Measurements from ENCODE around the gene WNT5B.

WNT5B gene

DNA sequence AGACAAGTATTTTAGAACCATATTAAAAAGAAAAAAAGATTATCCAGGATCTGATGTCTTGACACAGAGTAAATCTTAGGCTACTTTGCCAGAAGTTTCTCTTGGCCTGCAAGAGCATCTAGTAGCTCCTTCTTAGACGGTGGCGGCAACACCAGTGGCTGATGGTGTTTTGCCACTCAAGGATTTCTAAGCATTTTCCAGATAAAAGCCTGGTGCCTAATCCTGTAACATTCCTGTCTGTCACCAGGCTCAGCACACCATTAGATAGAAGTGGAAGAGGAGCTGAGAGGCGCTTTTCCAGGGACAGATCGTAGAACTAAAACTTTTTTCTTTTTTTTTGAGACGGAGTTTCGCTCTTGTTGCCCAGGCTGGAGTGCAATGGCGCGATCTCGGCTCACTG is 14.0 kb downstream of the WNT5B start:
- H4K8ac ChIP-seq (ENCODE audit: low read depth, low read length), result no peak overlapping the region
- peaks cover 21 to 31% of the 10 kb centered on the region in 2 experiments for H3K36me3 ChIP-seq (ENCODE audit: control insufficient read depth in 1 of 2, insufficient read depth in 2 of 2, low read length in 2 of 2)
- H2AFZ ChIP-seq (ENCODE audit: insufficient read depth, low read length, poor library complexity), result no peak overlapping the region
- H3K4ac ChIP-seq (ENCODE audit: low read depth, low read length), result no peak overlapping the region
- H3K4me2 ChIP-seq (ENCODE audit: low read length), result no peak overlapping the region
- H3K79me2 ChIP-seq (ENCODE audit: control insufficient read depth, insufficient read depth, low read length, poor library complexity), result no peaks in the 10 kb centered on the region
- H3K27me3 ChIP-seq (ENCODE audit: insufficient read depth, low read length), result no peaks in the 10 kb centered on the region
- no peak overlapping the region for H3K27ac ChIP-seq (ENCODE audit: low read depth, low read length)
- no peak overlapping the region for H3K4me3 ChIP-seq (ENCODE audit: low read depth, low read length)
- H2BK5ac ChIP-seq (ENCODE audit: low read depth, low read length, poor library complexity), result no peak overlapping the region
- H2AK5ac ChIP-seq (ENCODE audit: low read length), result no peak overlapping the region
- no peak overlapping the region for H3K14ac ChIP-seq (ENCODE audit: low read length)
- H3K9ac ChIP-seq (ENCODE audit: low read length), result no peak overlapping the region
- no peak overlapping the region for H4K91ac ChIP-seq (ENCODE audit: low read depth, low read length)
- no peak overlapping the region for H2BK120ac ChIP-seq (ENCODE audit: insufficient read depth, low read length, poor library complexity)
- no peak overlapping the region for H4K12ac ChIP-seq (ENCODE audit: low read depth, low read length)
- H3K9me3 ChIP-seq (ENCODE audit: insufficient read depth, low read depth, low read length), result no peaks in the 10 kb centered on the region
- WGBS (ENCODE audit: extremely low coverage, insufficient coverage, insufficient read length), result no CpG with 5 or more reads among the region's 9 CpGs
- no peak for DNase-seq
- H3K4me1 ChIP-seq (ENCODE audit: control insufficient read depth in 1 of 2, insufficient read depth in 2 of 2, low read length in 2 of 2), result no peaks in the 10 kb centered on the region
- H3K18ac ChIP-seq (ENCODE audit: low read length), result no peak overlapping the region
- no peaks in the 10 kb centered on the region for H3K79me1 ChIP-seq (ENCODE audit: low read length)
- H3K23ac ChIP-seq (ENCODE audit: low read length), result no peak overlapping the region
- no peak overlapping the region for H2BK12ac ChIP-seq (ENCODE audit: low read length)

DNA sequence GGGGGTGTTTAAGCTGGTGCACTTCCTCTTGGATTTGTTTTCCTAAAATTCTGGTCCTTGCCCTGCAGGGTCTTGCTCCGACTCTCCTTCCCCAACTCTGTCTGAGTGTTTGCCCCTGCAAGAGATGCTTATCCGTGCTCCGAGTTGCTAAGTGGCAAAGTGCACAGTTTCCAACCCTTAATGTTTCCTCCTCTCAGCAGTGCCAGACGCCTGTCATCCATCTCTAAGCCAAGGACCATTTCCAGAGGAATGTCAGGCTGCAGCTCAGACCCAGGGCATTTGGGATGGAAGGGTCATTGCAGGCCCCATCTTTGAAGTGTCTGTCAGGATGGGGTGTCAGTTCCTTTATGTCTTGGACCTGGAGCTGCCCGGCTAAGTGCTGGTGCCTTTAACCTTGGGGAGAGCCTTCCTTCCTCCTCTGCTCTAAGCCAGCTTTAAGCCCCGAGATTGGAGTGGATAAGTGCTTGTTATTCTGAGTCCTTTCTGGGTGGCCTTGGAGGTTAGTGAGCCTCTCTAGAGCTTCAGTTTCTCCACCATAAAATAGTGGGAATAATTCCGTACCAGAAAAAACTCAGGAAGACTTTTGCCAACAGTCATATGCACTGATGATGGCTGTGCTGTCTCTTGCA is 15.0 kb downstream of the WNT5B start:
- no peak overlapping the region for H2BK120ac ChIP-seq (ENCODE audit: insufficient read depth, low read length, poor library complexity)
- H3K79me1 ChIP-seq (ENCODE audit: low read length), result no peaks in the 10 kb centered on the region
- no peak overlapping the region for H3K4me2 ChIP-seq (ENCODE audit: low read length)
- no peak overlapping the region for H2AFZ ChIP-seq (ENCODE audit: insufficient read depth, low read length, poor library complexity)
- no peak overlapping the region for H3K27ac ChIP-seq (ENCODE audit: low read depth, low read length)
- no peak overlapping the region for H3K9ac ChIP-seq (ENCODE audit: low read length)
- no CpG with 5 or more reads among the region's 7 CpGs for WGBS (ENCODE audit: extremely low coverage, insufficient coverage, insufficient read length)
- H3K4me3 ChIP-seq (ENCODE audit: low read depth, low read length), result no peak overlapping the region
- no peak overlapping the region for H2BK5ac ChIP-seq (ENCODE audit: low read depth, low read length, poor library complexity)
- H3K27me3 ChIP-seq (ENCODE audit: insufficient read depth, low read length), result no peaks in the 10 kb centered on the region
- H3K18ac ChIP-seq (ENCODE audit: low read length), result no peak overlapping the region
- no peak overlapping the region for H4K8ac ChIP-seq (ENCODE audit: low read depth, low read length)
- no peak overlapping the region for H2BK12ac ChIP-seq (ENCODE audit: low read length)
- H3K9me3 ChIP-seq (ENCODE audit: insufficient read depth, low read depth, low read length), result no peaks in the 10 kb centered on the region
- H4K91ac ChIP-seq (ENCODE audit: low read depth, low read length), result no peak overlapping the region
- DNase-seq, result no peak
- no peak overlapping the region for H3K4ac ChIP-seq (ENCODE audit: low read depth, low read length)
- H2AK5ac ChIP-seq (ENCODE audit: low read length), result no peak overlapping the region
- peaks cover 2 to 3% of the 10 kb centered on the region in 2 experiments for H3K4me1 ChIP-seq (ENCODE audit: control insufficient read depth in 1 of 2, insufficient read depth in 2 of 2, low read length in 2 of 2)
- no peak overlapping the region for H3K23ac ChIP-seq (ENCODE audit: low read length)
- no peak overlapping the region for H4K12ac ChIP-seq (ENCODE audit: low read depth, low read length)
- no peak overlapping the region for H3K14ac ChIP-seq (ENCODE audit: low read length)
- peaks cover 21 to 28% of the 10 kb centered on the region in 2 experiments for H3K36me3 ChIP-seq (ENCODE audit: control insufficient read depth in 1 of 2, insufficient read depth in 2 of 2, low read length in 2 of 2)
- no peaks in the 10 kb centered on the region for H3K79me2 ChIP-seq (ENCODE audit: control insufficient read depth, insufficient read depth, low read length, poor library complexity)

DNA sequence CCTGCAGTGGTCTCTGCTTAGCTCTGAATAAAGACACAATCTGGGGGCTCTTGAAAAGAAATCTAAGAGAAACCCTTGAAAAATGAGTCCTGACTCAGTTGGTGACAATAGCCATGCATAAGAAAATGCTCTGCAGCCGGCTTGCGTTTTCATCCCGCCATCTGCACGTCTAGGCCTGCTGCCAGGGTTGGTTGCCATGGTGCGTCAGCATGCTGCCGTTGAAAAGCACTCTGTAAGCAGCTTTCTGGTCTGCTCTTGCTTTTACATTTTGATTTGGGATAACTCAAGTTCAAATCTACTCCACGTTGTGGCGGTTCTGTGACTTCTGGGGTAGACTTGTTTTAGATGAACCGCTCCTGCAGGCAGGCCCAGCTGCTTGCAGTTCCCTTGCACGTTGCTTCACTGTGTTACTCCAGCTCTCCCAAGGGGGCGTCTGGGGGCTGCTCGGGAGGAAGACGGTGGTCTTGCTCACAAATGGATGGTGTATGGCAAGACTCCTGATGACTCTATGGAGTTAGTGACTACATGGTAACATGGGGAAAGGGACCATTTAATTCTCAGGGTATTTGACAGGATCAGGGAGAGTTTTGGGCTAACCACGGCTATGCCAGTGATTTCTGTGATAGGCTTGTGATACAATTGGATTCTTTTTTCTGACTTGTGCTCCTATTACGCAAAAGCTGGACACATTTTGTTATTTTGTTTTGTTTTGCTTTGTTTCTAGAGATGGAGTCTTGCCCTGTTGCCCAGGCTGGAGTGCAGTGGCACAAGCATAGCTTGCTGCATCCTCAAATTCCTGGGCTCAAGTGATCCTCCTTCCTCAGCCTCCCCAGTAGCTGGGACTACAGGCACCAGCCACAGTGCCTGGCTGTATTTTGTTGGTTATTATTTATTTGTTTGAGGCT is 15.8 kb downstream of the WNT5B start:
- Histone ChIP-seq H3K79me1 (ENCODE audit: low read length) (no peaks in the 10 kb centered on the region), H3K4me1 (ENCODE audit: control insufficient read depth in 1 of 2, insufficient read depth in 2 of 2, low read length in 2 of 2) (peaks cover 5 to 6% of the 10 kb centered on the region in 2 experiments), H2AFZ (ENCODE audit: insufficient read depth, low read length, poor library complexity) (no peak overlapping the region), H3K36me3 (ENCODE audit: control insufficient read depth in 1 of 2, insufficient read depth in 2 of 2, low read length in 2 of 2) (peaks cover 15 to 24% of the 10 kb centered on the region in 2 experiments), H3K9ac (ENCODE audit: low read length) (no peak overlapping the region), H3K4me3 (ENCODE audit: low read depth, low read length) (no peak overlapping the region), H2BK12ac (ENCODE audit: low read length) (no peak overlapping the region), H3K27ac (ENCODE audit: low read depth, low read length) (no peak overlapping the region), H2AK5ac (ENCODE audit: low read length) (no peak overlapping the region), H3K18ac (ENCODE audit: low read length) (no peak overlapping the region), H3K9me3 (ENCODE audit: insufficient read depth, low read depth, low read length) (no peaks in the 10 kb centered on the region), H3K27me3 (ENCODE audit: insufficient read depth, low read length) (no peaks in the 10 kb centered on the region), H3K14ac (ENCODE audit: low read length) (no peak overlapping the region), H3K4me2 (ENCODE audit: low read length) (no peak overlapping the region), H2BK5ac (ENCODE audit: low read depth, low read length, poor library complexity) (no peak overlapping the region), H2BK120ac (ENCODE audit: insufficient read depth, low read length, poor library complexity) (no peak overlapping the region), H4K91ac (ENCODE audit: low read depth, low read length) (no peak overlapping the region), H3K23ac (ENCODE audit: low read length) (no peak overlapping the region), H3K79me2 (ENCODE audit: control insufficient read depth, insufficient read depth, low read length, poor library complexity) (no peaks in the 10 kb centered on the region), H4K12ac (ENCODE audit: low read depth, low read length) (no peak overlapping the region), H3K4ac (ENCODE audit: low read depth, low read length) (no peak overlapping the region), H4K8ac (ENCODE audit: low read depth, low read length) (no peak overlapping the region)
- DNase-seq, result no peak
- no CpG with 5 or more reads among the region's 15 CpGs for WGBS (ENCODE audit: extremely low coverage, insufficient coverage, insufficient read length)

DNA sequence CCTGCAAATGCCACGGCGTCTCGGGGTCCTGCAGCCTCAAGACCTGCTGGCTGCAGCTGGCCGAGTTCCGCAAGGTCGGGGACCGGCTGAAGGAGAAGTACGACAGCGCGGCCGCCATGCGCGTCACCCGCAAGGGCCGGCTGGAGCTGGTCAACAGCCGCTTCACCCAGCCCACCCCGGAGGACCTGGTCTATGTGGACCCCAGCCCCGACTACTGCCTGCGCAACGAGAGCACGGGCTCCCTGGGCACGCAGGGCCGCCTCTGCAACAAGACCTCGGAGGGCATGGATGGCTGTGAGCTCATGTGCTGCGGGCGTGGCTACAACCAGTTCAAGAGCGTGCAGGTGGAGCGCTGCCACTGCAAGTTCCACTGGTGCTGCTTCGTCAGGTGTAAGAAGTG is 16.8 kb downstream of the WNT5B start:
- no peak overlapping the region for H3K23ac ChIP-seq (ENCODE audit: low read length)
- no peaks in the 10 kb centered on the region for H3K9me3 ChIP-seq (ENCODE audit: insufficient read depth, low read depth, low read length)
- WGBS (ENCODE audit: extremely low coverage, insufficient coverage, insufficient read length), result no CpG with 5 or more reads among the region's 29 CpGs
- H3K14ac ChIP-seq (ENCODE audit: low read length), result no peak overlapping the region
- no peak overlapping the region for H3K4ac ChIP-seq (ENCODE audit: low read depth, low read length)
- no peaks in the 10 kb centered on the region for H3K27me3 ChIP-seq (ENCODE audit: insufficient read depth, low read length)
- no peaks in the 10 kb centered on the region for H3K79me1 ChIP-seq (ENCODE audit: low read length)
- H3K27ac ChIP-seq (ENCODE audit: low read depth, low read length), result no peak overlapping the region
- no peak overlapping the region for H3K9ac ChIP-seq (ENCODE audit: low read length)
- no peak overlapping the region for H4K12ac ChIP-seq (ENCODE audit: low read depth, low read length)
- H2BK5ac ChIP-seq (ENCODE audit: low read depth, low read length, poor library complexity), result no peak overlapping the region
- DNase-seq, result no peak
- H4K91ac ChIP-seq (ENCODE audit: low read depth, low read length), result no peak overlapping the region
- H2BK120ac ChIP-seq (ENCODE audit: insufficient read depth, low read length, poor library complexity), result no peak overlapping the region
- no peak overlapping the region for H3K4me2 ChIP-seq (ENCODE audit: low read length)
- no peak overlapping the region for H3K4me3 ChIP-seq (ENCODE audit: low read depth, low read length)
- H2AK5ac ChIP-seq (ENCODE audit: low read length), result no peak overlapping the region
- H3K36me3 ChIP-seq (ENCODE audit: control insufficient read depth in 1 of 2, insufficient read depth in 2 of 2, low read length in 2 of 2), result peaks cover 11 to 18% of the 10 kb centered on the region in 2 experiments
- H3K79me2 ChIP-seq (ENCODE audit: control insufficient read depth, insufficient read depth, low read length, poor library complexity), result no peaks in the 10 kb centered on the region
- H4K8ac ChIP-seq (ENCODE audit: low read depth, low read length), result no peak overlapping the region
- peaks cover 5 to 6% of the 10 kb centered on the region in 2 experiments for H3K4me1 ChIP-seq (ENCODE audit: control insufficient read depth in 1 of 2, insufficient read depth in 2 of 2, low read length in 2 of 2)
- H2AFZ ChIP-seq (ENCODE audit: insufficient read depth, low read length, poor library complexity), result no peak overlapping the region
- H2BK12ac ChIP-seq (ENCODE audit: low read length), result no peak overlapping the region
- H3K18ac ChIP-seq (ENCODE audit: low read length), result no peak overlapping the region
